ENCODE results near the gene CENPM. TPM values are rescaled to one million over a fixed set of nuclear protein-coding genes. Genes with fewer than 3 reads are reported as not detected.
A peak's percentile ranks its signal among the peaks of the same experiment; 100 is the strongest.

The CENPM gene
- total and polyA plus RNA-seq, 10 of the 15 experiments (the other 5 are each of a cell fraction or from before 2014, with no cell fraction given): 36.7 to 212 (median 74.7) TPM

GRCh38 chr22:41919357-41920224 is 27.4 kb downstream of the CENPM start:
- POLR2A ChIA-PET: interaction anchor here (0.6 to 15.3 kb wide), 18 partner anchors 16 to 301 kb away, joined by 3 to 599 read pairs (median 5); partner anchors contain the start of genes CCDC134, CENPM, SMDT1 and SREBF2
- intact Hi-C loops (cut with micrococcal nuclease; ENCODE audit: unreplicated experiment): loop anchor here (1.0 to 5.0 kb wide), 2 partner anchors 21 to 87 kb away; partner anchors contain the start of gene SREBF2
- TF ChIP-seq MTA2 (IDR thresholded peaks at IDR 0.05; ENCODE audit: low read depth) (peak; percentile 39; the same call in 1 of the 2 replicates), RELA (IDR thresholded peaks at IDR 0.05; ENCODE audit: borderline replicate concordance, partially characterized antibody) (no peak), PRDM15 (CRISPR knock-in tag; IDR thresholded peaks at IDR 0.05) (0 out of 2 replicates have a peak, but pooled peaks have one; percentile 42), CBX3 (IDR thresholded peaks at IDR 0.05; ENCODE audit: borderline replicate concordance, low read depth) (no peak), POLR2AphosphoS5 (IDR thresholded peaks at IDR 0.05; ENCODE audit: low read length) (peak; percentile 75; the same call in 1 of the 2 replicates), SMAD5 (IDR thresholded peaks at IDR 0.05; ENCODE audit: low read depth) (0 out of 2 replicates have a peak, but pooled peaks have one; percentile 72), MEF2B (IDR thresholded peaks at IDR 0.05; ENCODE audit: partially characterized antibody, poor library complexity, severe bottlenecking) (peak; percentile 21), NR2C1 (IDR thresholded peaks at IDR 0.05) (no peak), HCFC1 (IDR thresholded peaks at IDR 0.05; ENCODE audit: low read length) (no peak), SIX5 (IDR thresholded peaks at IDR 0.05; ENCODE audit: low read depth, low read length, severe bottlenecking) (no peak), POU2F2 (IDR thresholded peaks at IDR 0.05; ENCODE audit: borderline replicate concordance, low read depth, low read length) (peak; percentile 42; the same call in 2 of the 3 replicates), REST (IDR thresholded peaks at IDR 0.05; ENCODE audit: low read depth, low read length) (no peak), IKZF1 (conservative IDR thresholded peaks at IDR 0.05) (peak; percentile 81), STAT3 (IDR thresholded peaks at IDR 0.05; ENCODE audit: low read depth, low read length) (no peak), SIN3A (IDR thresholded peaks at IDR 0.05; ENCODE audit: low read depth, low read length) (0 out of 2 replicates have a peak, but pooled peaks have one; percentile 54)

More at GRCh38 chr22:41919357-41920224, 27.4 kb downstream of the CENPM start:
- ChIA-PET RAD21 (ENCODE audit: unreplicated experiment) (interaction anchor here (0.5 to 11.6 kb wide), 8 partner anchors 9 to 301 kb away, joined by 3 to 408 read pairs (median 6); partner anchors contain the start of genes CENPM and SREBF2), CTCF (interaction anchor here (0.8 to 11.0 kb wide), 7 partner anchors 9 to 222 kb away, joined by 3 to 234 read pairs (median 5); partner anchors contain the start of gene SMIM45), SMC1A (ENCODE audit: uncharacterized antibody, unreplicated experiment) (interaction anchor here (0.8 to 15.4 kb wide), 7 partner anchors 20 to 87 kb away, joined by 3 to 321 read pairs (median 4); partner anchors contain the start of gene SREBF2)
- Histone ChIP-seq H3K4me2 (ENCODE audit: control insufficient read depth, insufficient read depth) (peak overlapping the region; percentile 97), H3K9ac (ENCODE audit: control insufficient read depth, insufficient read depth, low read length) (peak overlapping the region; percentile 85), H3K4me1 (ENCODE audit: control insufficient read depth, insufficient read depth, low read length) (peaks cover 72% of the 10 kb centered on the region), H3K9me3 (replicated peaks; ENCODE audit: control insufficient read depth, insufficient read depth, low read length) (no peaks in the 10 kb centered on the region), H3K4me3 (peak overlapping the region; percentile 66), H3K79me2 (ENCODE audit: control insufficient read depth, insufficient read depth, low read length) (peaks cover 27% of the 10 kb centered on the region), H2AFZ (ENCODE audit: control insufficient read depth, low read depth, low read length) (peak overlapping the region; percentile 76), H4K20me1 (ENCODE audit: control insufficient read depth, insufficient read depth) (no peaks in the 10 kb centered on the region), H3K27me3 (replicated peaks in 1 of 2; ENCODE audit: control insufficient read depth in 2 of 2, insufficient read depth in 2 of 2, low read length in 1 of 2) (peaks cover 0 to 3% of the 10 kb centered on the region in 2 experiments; a peak in 2 of 4 replicates), H3K36me3 (ENCODE audit: control insufficient read depth in 2 of 2, insufficient read depth in 2 of 2, low read length in 1 of 2) (0 out of 4 replicates have a peak, but pooled peaks cover 0 to 9% of the 10 kb centered on the region in 2 experiments), H3K27ac (ENCODE audit: control insufficient read depth, insufficient read depth) (peak overlapping the region; percentile 86)
- DNase-seq (ENCODE audit: low read depth, low spot score): peak; percentile 71
- WGBS (ENCODE audit: insufficient coverage, insufficient replicate concordance, low lambda C conversion rate, missing lambda C conversion rate): 2% methylated on average over 56 of the region's 62 CpGs
- in situ Hi-C loops (cut with MboI): no loop called here
- FAIRE-seq: peak; percentile 91
- ATAC-seq: peak; percentile 61
- BruUV-seq (replicated peaks): no TSS peak

Measured in GM12878 (cell line).